NCI-H146 treated with DMSO at 0.1 percent for 48 hours (cell line): ENCODE measurements around the gene DMD.
"Not testable (repeated sequence)": the region's sequence is repeated elsewhere in the genome, so short reads cannot be mapped to it uniquely, and the experiment has no call there.

ENCODE experiments used
- DNase-seq: peaks from one replicate; lab custom pipeline; 2025; ENCODE audit not compliant: unreplicated experiment; lab: John Stamatoyannopoulos, UW

The DMD gene

DNA sequence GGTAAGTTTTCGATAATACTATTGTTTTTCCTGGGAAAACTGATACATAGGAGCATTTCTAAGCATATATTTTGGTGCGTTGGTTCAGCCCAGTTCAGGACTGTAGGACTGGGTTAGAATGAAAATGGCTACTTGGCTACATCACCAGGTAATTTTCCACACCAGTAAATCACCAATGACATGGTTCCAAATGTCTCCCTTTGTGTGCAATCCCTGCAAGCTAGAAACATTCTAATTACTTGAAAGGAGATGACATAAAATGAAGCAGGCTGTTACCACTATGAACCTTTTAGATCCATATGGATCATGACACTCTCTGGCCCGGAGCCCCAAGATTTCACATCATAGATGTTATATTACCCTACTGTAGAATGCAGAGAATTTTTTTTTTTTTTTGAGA, 1562.1 kb downstream of the DMD start:
- DNase-seq = no peak

DNA sequence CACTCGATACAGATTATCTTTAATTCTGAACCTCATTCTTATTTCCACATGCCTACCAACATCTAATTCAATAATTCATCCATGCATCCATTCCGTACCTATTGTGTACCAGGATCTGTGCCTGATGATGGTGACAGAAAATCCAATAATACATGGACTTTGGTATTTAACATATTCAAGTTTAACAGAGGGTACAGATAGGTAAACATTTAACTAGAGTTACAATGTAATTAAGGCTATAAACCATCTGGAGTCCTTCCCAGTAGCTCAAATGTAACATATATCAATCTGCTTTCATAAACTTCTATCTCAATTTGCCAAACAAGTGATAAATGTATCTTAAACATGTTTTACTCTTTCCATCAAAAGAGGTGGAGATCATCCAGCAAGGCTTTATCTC, 1578.0 kb downstream of the DMD start:
- DNase-seq = no peak

DNA sequence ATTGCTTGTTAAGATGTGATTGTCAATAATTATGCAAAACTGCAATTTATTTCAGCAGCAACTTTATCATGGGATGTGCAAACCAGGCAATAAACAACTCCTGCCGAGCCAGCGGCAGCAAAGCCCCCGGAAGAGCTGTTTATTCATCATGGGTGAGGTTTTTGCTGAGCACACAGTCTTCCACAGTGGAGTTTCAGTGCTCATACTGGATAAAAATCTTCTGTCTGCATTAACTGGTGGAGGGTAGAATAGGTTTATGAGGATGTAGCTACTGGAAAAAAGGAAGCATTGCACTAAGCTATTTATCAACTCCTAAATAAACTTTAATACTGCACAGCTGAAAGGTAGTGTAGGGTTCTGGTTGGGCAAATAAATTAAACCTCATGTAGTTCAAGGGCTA, 1582.2 kb downstream of the DMD start:
- no peak for DNase-seq

DNA sequence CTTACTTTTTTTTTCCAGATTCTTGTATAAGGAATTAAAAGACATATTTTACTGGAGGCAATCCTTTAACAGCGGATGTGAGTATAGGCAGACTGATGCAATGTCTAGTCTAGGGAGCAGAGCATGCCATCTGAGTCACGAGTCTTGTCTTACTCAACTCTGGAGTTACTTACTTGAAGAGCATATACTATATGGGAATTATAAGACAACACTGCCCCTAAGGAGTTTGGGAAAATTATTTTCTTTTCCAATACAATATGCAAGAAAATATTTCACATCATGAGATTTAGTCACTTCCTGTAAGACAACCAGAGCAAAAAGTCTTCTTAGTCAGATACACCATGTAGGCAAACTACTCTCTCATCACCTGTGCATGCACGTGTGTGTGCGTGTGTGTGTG, 1602.2 kb downstream of the DMD start:
- DNase-seq = no peak

DNA sequence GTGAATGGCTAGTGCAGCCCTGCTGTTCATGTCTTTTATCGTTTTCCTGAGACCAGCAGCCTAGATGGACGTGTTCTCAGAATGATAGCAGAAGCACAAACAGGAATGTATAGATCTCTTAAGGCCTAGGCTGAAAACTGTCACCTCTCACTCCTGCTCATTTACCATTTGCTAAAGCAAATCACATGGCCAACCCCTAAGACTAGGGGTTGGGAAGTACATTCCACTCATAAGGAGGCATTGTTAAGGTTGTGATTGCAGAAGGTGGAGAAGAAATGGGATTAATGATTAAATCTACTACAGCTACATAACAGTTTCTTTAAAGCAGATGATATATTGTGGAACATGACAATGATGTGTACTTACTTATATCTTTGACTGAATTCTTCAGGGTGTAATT, 1602.7 kb downstream of the DMD start:
- DNase-seq = no peak

DNA sequence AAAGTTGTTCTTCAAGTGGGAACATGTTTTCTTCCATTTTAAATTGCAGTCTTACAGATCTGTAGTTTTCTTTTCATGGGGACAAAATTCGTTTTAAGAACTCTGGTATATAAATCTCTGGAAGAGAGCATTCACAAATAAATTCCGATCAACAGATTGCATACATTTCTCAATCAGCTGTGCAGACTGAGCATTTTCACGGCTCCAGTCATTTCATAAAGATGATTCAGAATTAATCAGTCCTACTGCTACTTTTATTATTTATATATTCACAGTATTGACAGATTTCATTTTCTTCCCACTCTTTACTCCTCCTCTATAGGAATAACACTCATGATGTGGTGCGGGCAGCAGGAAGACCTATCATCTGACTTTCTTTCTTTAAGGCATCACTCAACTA, 1604.6 kb downstream of the DMD start:
- no peak for DNase-seq

DNA sequence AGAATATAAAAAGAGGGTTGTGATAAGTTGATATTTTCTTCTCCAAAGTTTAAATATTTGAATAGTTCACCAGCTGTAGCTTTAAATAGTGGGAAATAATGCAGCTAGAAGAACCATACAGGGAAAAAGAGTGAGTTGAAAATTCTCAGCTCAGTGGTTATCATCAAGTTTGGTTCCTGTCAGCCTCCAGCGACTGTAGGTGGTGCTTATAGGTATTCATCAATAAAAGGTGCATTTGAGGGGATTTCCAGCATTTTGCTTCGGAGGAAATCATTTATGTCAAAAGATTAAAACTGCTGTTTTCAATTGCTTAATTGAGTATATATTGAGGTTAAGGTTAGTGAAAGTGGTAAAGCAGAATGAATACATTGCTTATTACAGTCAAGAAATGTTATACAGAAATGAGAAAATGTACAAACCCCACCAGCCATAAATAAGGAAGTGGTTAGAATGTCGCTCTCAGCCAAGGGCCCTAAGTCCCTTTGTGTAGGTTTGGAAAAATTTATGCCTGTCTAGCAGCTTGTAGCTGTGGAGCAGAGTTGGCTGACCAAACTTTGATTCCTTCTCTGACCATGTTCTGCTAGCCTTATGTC, 1606.6 kb downstream of the DMD start:
- no peak for DNase-seq

DNA sequence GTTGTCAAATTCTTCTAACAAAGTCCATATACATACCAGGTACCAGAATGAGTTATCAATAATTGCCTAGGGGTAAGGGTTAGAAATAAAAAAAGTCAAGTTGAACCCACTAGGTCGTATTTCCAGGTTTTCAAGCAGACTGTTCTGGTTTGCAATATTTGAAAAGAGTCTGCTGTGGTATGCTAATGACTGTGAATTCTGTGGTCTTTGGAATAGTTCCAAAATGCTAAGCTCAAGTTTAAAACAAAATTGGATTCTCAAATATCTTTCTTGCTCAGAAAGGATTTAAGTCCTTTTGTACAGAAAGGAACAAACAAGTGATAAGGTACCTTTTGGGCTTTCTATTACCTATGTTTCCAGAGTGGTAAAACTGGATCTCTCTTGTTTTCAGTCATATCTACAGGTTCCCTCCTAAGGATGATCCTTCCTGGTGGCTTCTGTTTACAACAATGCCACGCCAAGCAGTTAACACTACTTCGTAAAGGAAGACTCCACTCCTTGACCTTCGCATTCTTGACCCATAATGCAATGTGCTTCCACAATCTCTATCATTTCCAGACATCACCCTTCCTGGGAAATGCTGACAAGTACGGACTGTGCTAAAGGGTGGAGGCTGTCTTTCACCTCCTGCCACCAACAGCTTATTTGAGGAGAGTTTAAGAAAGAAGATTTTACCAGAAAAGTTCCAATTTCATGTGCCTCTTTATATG, 1607.8 kb downstream of the DMD start:
- no peak for DNase-seq

DNA sequence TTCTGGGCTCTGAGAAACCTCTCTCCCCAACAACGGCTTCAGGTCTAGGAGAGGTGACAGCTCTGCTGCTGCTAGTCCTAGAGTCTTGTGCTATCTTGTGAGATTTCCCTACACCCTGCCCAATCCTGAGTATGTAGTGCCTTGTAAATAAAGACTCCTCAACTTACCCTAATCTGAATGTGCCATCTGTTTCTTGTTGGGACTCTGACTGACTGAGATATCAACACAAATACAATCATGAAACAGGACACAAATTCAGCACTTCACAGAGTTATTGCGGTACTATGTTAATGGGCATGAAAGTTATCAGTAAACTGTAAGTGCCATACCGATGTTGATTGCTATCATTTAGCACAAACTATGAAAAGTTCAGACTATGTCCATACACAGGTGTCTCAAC, 1610.5 kb downstream of the DMD start:
- no peak for DNase-seq

DNA sequence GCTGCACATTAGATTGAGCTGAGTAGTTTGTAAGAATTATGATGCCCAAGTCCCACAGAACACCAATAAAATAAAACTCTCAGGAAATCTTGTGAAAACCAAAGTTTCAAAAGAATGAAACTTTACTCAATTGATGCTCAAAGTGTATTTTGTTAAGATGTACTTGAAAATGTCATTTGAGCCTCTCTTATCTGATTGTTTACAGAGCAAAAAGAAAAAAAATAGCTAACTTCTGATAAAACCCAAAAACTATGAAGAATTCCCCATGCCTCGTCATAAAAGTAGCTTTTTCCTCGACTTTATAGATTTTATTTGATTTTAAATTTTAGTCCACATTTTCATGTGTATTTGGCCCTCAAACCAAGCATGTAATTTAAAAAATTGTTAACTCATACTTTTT, 1618.0 kb downstream of the DMD start:
- DNase-seq = no peak

DNA sequence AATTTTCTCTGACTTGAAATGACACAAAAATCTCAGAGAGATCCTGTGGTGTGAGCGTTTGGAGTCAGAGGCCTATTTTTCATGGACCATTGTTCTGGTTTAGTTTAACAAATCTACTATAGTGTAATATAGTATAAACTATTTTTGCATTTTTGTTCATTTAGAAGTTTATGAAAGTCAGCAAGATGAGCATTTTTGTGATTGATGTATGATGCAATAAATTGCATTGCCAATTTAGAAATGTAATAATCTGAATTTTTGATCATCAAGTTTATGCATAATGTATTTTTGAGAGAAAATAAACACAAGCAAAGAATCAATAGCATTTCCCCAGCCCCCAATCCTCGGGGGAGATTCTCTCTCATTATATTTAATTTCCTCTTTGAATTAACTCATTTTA, 1620.0 kb downstream of the DMD start:
- no peak for DNase-seq

DNA sequence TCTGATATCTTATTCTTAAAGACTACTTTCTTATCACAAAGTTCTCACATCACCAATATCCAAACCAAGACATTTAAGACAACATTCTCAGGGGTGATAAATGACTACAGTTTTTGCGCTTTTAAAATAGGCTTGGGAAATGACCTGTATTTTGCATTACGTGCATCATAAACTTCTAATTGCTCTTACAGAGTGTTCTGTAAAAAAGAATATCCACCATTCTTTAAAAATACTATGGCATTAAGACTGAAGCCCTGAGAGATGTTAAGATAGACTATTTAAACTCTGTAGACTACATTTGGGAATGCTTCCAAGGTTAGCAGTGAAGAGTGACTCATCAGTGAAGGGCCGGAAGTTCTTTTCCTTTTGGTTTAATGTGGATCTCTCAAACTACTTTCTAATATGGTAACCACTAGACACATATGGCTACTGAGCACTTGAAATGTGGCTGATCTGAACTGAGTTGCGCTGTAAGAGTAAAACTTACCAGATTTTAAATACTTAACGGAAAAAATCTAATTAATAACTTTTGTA, 1620.7 kb downstream of the DMD start:
- no peak for DNase-seq

DNA sequence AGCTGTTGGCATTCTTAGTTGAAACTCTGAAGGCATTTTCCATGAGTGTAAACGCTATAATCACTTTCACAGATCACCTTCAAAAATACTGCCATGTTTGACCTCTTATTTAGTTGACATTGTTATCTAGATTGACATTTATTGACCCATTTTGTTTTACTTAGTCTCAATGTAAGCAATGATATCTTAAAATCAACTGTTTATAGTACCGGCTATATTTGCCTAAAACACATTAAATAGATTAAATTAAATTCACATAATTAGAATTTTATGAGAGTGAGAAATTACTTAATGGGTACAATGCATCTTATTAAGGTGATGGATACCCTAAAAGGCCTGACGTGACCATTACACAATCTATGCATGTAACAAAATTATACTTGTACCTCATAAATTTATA, 1621.8 kb downstream of the DMD start:
- no peak for DNase-seq

DNA sequence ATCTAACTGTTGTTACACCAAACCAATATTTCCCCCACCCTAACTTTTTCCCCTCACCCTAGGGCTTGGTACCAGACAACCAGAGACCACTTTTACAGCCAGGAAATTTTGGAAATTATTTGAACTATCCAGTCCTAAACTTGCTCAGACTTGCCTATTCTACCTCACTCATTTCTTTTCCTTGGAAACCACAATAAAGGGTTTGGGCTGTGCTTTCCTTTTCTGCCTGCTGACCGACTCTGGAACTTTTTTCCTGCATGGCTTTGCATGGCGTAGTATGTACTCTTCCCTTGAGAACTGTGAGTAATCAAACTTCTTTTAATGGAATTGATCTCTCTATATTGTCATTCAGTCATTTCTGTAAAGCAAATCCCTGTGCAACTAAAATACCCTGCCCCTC, 1623.0 kb downstream of the DMD start:
- DNase-seq = no peak

DNA sequence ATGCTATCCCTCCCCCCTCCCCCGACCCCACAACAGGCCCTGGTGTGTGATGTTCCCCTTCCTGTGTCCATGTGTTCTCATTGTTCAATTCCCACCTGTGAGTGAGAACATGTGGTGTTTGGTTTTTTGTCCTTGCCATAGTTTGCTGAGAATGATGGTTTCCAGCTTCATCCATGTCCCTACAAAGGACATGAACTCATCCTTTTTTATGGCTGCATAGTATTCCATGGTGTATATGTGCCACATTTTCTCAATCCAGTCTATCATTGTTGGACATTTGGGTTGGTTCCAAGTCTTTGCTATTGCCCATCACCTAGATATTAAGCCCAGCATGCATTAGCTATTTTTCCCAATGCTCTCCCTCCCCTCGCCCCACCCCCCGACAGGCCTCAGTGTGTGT, 1627.5 kb downstream of the DMD start:
- not testable (repeated sequence) for DNase-seq

DNA sequence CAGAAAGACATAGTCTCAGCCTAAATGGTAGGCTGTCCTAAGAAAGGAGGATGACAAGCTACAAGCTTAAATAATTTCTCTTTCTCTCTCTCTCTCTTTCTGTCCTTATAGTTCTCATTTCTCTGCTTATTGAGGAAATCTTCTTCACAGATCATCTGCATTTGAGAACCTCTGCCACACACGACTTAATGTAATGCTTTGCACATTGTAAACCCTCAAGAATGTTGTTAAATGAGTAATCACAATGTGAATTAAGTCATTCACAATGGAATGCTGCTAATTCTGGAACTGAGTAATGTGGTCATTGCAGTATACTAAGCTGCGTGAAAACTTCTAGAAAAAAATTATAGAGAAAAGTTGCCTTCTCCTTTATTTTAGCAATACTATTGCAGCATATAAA, 1630.6 kb downstream of the DMD start:
- no peak for DNase-seq

DNA sequence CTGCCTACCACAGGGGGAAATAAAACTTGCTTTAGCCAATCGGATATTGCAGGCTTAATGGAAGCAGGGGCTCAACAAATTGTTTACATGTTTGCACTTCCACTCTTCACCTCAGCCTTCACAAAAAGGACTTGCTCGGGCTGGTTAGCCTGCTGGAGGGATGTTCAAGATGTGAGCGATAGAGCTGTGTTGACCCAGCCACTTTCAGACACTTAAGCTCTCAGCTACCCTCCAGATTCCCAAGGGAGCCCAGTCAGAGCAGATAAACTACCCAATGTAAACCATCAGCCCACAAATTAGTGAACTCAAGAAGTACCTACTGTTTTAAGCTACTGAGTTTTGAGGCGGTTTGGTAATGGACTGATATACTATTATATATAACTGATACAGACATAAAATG, 1631.1 kb downstream of the DMD start:
- no peak for DNase-seq

DNA sequence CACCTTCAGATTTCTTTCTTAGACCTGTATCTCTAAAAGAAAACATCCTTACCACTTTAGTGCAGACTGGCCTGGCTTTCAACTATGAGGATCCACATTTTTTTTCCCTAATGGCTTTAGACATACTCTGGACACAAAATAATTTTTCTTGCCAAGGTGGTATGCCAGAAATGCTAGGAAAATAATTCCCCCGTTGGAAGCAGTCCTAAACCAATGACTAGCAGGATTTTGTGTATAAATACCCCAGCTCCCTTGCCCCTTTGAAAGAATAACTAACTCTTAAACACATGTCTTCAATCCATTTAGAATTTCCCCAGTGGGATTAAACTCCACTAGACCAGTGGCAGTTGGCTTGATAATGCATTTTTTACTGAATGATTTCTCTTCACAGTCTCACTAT, 1639.0 kb downstream of the DMD start:
- DNase-seq = no peak

DNA sequence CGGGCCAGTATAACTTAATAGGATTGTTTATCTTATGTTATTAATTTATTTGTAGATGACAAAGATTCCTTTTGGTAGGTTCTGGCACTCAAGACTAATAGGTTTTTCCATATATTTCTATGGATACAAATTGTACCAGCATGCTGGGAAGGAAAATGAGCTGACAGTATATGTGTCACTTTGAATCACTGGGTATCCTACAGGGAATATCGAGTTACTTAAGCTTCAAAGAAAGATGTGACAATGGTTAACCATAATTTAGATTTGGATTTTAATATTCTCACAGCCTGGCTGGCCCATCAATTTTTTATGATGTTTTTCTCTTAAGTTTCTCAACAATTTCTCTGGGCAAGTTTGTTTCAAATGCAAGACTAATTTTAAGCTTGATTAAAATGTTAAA, 1640.7 kb downstream of the DMD start:
- no peak for DNase-seq

DNA sequence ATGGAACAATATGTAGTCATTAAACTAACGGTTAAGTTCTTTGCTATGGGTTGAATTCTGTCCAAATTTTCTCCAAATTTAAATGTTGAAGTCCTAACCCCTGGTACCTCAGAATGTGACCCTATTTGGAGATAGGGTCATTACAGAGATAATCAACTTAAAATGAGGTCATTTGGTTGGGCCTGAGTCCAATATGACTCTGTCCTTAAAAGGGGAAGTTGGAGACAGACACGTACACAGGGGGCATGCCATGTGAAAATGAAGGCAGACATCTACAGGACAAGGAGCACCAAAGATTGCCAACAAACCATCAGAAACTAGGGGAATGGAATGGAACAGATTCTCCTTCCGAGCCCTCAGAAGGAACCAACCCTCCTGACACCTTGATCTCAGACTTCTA, 1647.6 kb downstream of the DMD start:
- DNase-seq = no peak

DNA sequence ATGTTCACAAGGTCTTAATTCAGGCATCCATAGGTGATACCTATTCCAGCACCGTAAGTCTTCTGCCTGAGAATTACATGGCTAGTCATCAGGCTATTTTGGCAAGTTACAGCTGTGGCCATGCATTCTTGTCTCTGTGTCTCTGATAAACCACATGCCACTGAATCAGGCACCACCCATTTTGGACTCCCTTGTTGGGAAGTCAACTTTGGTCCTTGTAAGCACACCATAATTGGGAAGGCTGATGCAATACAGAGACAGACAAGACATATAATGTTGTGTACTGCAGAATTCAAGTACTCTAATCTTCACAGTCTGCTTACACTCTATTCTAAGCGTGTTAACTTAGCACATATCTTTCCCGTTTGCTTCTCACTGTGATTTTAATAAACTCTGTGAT, 1655.8 kb downstream of the DMD start:
- no peak for DNase-seq

DNA sequence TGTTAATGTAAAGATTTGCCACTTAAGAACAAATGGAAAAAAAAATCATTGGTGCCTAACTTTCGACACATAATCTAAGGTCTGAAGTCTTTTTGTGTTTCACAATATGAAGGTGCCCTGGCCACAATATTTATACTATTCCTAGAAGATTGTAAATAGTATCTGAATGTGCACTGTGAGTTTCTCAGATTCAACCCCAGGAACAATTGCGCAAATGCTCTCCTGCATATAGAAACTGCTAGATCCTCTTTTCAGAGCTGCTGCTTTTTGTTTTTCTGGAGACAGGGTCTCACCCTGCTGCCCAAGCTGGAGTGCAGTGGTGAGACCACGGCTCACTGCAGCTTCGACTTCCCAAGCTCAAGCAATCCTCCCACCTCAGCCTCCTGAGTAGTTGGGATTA, 1659.4 kb downstream of the DMD start:
- DNase-seq = no peak

DNA sequence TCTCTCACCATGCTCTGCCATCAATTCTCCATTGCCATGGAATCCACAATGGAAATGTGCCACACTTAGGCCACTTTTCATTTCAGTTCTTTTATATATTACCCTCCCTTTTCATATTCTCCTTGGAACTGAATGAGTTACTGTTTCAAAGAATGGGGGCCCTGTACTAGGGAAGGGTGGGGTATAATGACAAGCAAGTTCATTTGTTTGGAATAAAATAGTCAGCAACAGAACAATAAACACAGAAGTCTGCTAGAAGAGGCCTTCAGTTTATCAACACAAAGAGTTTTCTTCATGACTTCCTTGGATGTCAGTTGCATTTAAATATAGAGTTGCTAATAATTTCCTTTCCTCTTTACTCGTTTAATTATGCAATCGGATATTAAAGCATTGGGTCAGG, 1661.2 kb downstream of the DMD start:
- DNase-seq = no peak
